ENCODE data around the gene PROX1. TPM values are rescaled to one million over a fixed set of nuclear protein-coding genes. Genes with fewer than 3 reads are reported as not detected.

PROX1 gene, protein sequence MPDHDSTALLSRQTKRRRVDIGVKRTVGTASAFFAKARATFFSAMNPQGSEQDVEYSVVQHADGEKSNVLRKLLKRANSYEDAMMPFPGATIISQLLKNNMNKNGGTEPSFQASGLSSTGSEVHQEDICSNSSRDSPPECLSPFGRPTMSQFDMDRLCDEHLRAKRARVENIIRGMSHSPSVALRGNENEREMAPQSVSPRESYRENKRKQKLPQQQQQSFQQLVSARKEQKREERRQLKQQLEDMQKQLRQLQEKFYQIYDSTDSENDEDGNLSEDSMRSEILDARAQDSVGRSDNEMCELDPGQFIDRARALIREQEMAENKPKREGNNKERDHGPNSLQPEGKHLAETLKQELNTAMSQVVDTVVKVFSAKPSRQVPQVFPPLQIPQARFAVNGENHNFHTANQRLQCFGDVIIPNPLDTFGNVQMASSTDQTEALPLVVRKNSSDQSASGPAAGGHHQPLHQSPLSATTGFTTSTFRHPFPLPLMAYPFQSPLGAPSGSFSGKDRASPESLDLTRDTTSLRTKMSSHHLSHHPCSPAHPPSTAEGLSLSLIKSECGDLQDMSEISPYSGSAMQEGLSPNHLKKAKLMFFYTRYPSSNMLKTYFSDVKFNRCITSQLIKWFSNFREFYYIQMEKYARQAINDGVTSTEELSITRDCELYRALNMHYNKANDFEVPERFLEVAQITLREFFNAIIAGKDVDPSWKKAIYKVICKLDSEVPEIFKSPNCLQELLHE
- total RNA-seq (15.7 and 18.7 TPM in 2 replicates), polyA plus RNA-seq (4.8 and 6.7 TPM in 2 replicates)

DNA sequence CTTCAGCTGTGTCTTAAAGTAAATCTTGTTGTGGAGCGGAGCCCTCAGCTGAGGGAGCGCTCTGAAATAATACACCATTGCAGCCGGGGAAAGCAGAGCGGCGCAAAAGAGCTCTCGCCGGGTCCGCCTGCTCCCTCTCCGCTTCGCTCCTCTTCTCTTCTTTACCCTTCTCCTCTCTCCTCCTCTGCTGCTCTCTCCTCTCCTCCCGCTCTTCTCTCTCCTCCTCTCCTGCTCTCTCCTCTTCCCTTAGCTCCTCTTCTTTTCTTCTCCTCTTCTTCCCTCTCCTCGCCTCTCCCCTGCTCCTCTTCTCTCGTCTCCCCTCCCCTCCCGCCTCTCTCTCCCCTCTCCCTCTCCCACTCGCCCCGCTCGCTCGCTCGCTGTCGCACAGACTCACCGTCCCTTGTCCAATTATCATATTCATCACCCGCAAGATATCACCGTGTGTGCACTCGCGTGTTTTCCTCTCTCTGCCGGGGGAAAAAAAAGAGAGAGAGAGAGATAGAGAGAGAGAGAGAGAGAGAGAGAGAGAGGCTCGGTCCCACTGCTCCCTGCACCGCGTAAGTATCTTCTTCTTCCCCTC is at the start of gene PROX1:
TSS of gene PROX1 (plus strand) at position 47 of the 580 bp plus-strand sequence. CDS start 8,563 bp downstream, outside the sequence.
- peak within 1 kb of the TSS; percentile 95 for H3K4me2 ChIP-seq
- no peaks in the 10 kb centered on the region for H3K9me2 ChIP-seq (replicated peaks; ENCODE audit: insufficient read depth)
- H2AFZ ChIP-seq: peak within 1 kb of the TSS; percentile 85
- H4K20me1 ChIP-seq (ENCODE audit: insufficient read depth, poor library complexity, severe bottlenecking): no peaks in the 10 kb centered on the region
- H3K36me3 ChIP-seq (replicated peaks; ENCODE audit: insufficient read depth, low read depth): no peaks in the 10 kb centered on the region
- peaks cover 3% of the 10 kb centered on the region for H3K79me2 ChIP-seq
- DNase-seq (ENCODE audit: low spot score): peak; percentile 91
- TF ChIP-seq EZH2 (IDR thresholded peaks at IDR 0.05; ENCODE audit: borderline replicate concordance) (no peak), EZH2phosphoT487 (IDR thresholded peaks at IDR 0.05; ENCODE audit: low read depth, severe bottlenecking, unreplicated experiment) (no peak)
- TF ChIP-seq, protein P1, sequence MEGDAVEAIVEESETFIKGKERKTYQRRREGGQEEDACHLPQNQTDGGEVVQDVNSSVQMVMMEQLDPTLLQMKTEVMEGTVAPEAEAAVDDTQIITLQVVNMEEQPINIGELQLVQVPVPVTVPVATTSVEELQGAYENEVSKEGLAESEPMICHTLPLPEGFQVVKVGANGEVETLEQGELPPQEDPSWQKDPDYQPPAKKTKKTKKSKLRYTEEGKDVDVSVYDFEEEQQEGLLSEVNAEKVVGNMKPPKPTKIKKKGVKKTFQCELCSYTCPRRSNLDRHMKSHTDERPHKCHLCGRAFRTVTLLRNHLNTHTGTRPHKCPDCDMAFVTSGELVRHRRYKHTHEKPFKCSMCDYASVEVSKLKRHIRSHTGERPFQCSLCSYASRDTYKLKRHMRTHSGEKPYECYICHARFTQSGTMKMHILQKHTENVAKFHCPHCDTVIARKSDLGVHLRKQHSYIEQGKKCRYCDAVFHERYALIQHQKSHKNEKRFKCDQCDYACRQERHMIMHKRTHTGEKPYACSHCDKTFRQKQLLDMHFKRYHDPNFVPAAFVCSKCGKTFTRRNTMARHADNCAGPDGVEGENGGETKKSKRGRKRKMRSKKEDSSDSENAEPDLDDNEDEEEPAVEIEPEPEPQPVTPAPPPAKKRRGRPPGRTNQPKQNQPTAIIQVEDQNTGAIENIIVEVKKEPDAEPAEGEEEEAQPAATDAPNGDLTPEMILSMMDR (IDR thresholded peaks at IDR 0.05; ENCODE audit: poor library complexity): no peak
- H3K4me1 ChIP-seq (ENCODE audit: insufficient read depth): peaks cover 32% of the 10 kb centered on the region
- peak within 1 kb of the TSS; percentile 88 for H3K27ac ChIP-seq
- peaks cover 44% of the 10 kb centered on the region for H3K27me3 ChIP-seq
- H3K4me3 ChIP-seq: peak within 1 kb of the TSS; percentile 86
- WGBS (ENCODE audit: low lambda C conversion rate, missing lambda C conversion rate): 1% methylated on average over 21 of the region's 29 CpGs
- H3K9me3 ChIP-seq (ENCODE audit: low read depth): no peaks in the 10 kb centered on the region

GRCh38 chr1:213938776-213939175 is 49.0 kb upstream of the PROX1 start:
- Histone ChIP-seq H3K79me2 (no peaks in the 10 kb centered on the region), H3K4me3 (no peak overlapping the region), H3K36me3 (replicated peaks; ENCODE audit: insufficient read depth, low read depth) (no peaks in the 10 kb centered on the region), H4K20me1 (ENCODE audit: insufficient read depth, poor library complexity, severe bottlenecking) (no peaks in the 10 kb centered on the region), H3K9me3 (ENCODE audit: low read depth) (no peaks in the 10 kb centered on the region), H2AFZ (no peak overlapping the region), H3K27ac (no peak overlapping the region), H3K4me1 (ENCODE audit: insufficient read depth) (no peaks in the 10 kb centered on the region), H3K4me2 (no peak overlapping the region), H3K27me3 (no peaks in the 10 kb centered on the region), H3K9me2 (replicated peaks; ENCODE audit: insufficient read depth) (no peaks in the 10 kb centered on the region)
- TF ChIP-seq EZH2 (IDR thresholded peaks at IDR 0.05; ENCODE audit: borderline replicate concordance) (no peak), EZH2phosphoT487 (IDR thresholded peaks at IDR 0.05; ENCODE audit: low read depth, severe bottlenecking, unreplicated experiment) (no peak)
- no peak for DNase-seq (ENCODE audit: low spot score)
- 85% methylated on average over 5 of the region's 5 CpGs for WGBS (ENCODE audit: low lambda C conversion rate, missing lambda C conversion rate)

- Histone ChIP-seq H3K4me1 (ENCODE audit: insufficient read depth) (no peaks in the 10 kb centered on the region), H3K79me2 (no peaks in the 10 kb centered on the region), H3K36me3 (replicated peaks; ENCODE audit: insufficient read depth, low read depth) (no peaks in the 10 kb centered on the region), H2AFZ (no peak overlapping the region), H3K9me2 (replicated peaks; ENCODE audit: insufficient read depth) (no peaks in the 10 kb centered on the region), H3K27ac (no peak overlapping the region), H3K9me3 (ENCODE audit: low read depth) (no peaks in the 10 kb centered on the region), H3K27me3 (no peaks in the 10 kb centered on the region), H3K4me2 (no peak overlapping the region), H3K4me3 (no peak overlapping the region), H4K20me1 (ENCODE audit: insufficient read depth, poor library complexity, severe bottlenecking) (no peaks in the 10 kb centered on the region)
- no peak for DNase-seq (ENCODE audit: low spot score)
- TF ChIP-seq, protein P1 (IDR thresholded peaks at IDR 0.05; ENCODE audit: poor library complexity): no peak
- no peak for TF ChIP-seq EZH2phosphoT487 (IDR thresholded peaks at IDR 0.05; ENCODE audit: low read depth, severe bottlenecking, unreplicated experiment)
- 87% methylated on average over 3 of the region's 3 CpGs for WGBS (ENCODE audit: low lambda C conversion rate, missing lambda C conversion rate)
Observed at GRCh38 chr1:213939888-213940287, 47.9 kb upstream of the PROX1 start.
